Keratinocyte (primary cell): ENCODE data around the gene FCMR.

ENCODE experiments used
- CTCF ChIP-seq, 3 experiments: IDR thresholded peaks in 1 of 3; conservative IDR thresholded peaks in 1 of 3; optimal IDR thresholded peaks in 1 of 3; 2 replicates in 2 of 3; 3 replicates in 1 of 3; pipeline versions ENCODE3 to v1.5.1; 2011; ENCODE audit warnings: low read length in 3 of 3, mild to moderate bottlenecking in 3 of 3, moderate library complexity in 2 of 3, control low read depth in 1 of 3, inconsistent platforms in 1 of 3; ENCODE audit not compliant: insufficient read depth in 2 of 3; ENCODE audit errors: extremely low read depth in 1 of 3
- EZH2 ChIP-seq: IDR thresholded peaks from one replicate; pipeline ENCODE4 v1.6.1; 2012; ENCODE audit warnings: inconsistent platforms, mild to moderate bottlenecking, low read length, moderate library complexity

GRCh38 chr1:206887701-206888100, 34.0 kb downstream of the FCMR start:
- TF ChIP-seq EZH2 (no peak), CTCF (optimal IDR thresholded peaks at IDR 0.05 in 1 of 3, IDR thresholded peaks at IDR 0.05 in 1 of 3, conservative IDR thresholded peaks at IDR 0.05 in 1 of 3; ENCODE audit: extremely low read depth in 1 of 3, insufficient read depth in 2 of 3, low read length in 3 of 3) (no peak)
